Type B pancreatic cell (in vitro differentiated cells): Measurements from ENCODE around the gene DLGAP4. TPM values are rescaled to one million over a fixed set of nuclear protein-coding genes. Genes with fewer than 3 reads are reported as not detected.

Experiments
- DNase-seq: peaks from one replicate; pipeline ENCODE4 v3.0.0; 2021; ENCODE audit warnings: mixed read lengths; ENCODE audit not compliant: unreplicated experiment; ENCODE audit errors: extremely low spot score
- H3K27ac Mint-ChIP-seq: 2 replicates; pipeline ENCODE4 v1.8.0; 2021; ENCODE audit warnings: mild to moderate bottlenecking, mixed read lengths
- H3K27me3 Mint-ChIP-seq: 2 replicates; pipeline ENCODE4 v1.8.0; 2021; ENCODE audit warnings: mixed read lengths
- H3K36me3 Mint-ChIP-seq: 2 replicates; pipeline ENCODE4 v1.8.0; 2021; ENCODE audit warnings: mixed read lengths
- H3K4me1 Mint-ChIP-seq: one replicate; pipeline ENCODE4 v1.8.0; 2021; ENCODE audit warnings: mixed read lengths; ENCODE audit not compliant: unreplicated experiment
- H3K4me3 Mint-ChIP-seq: 2 replicates; pipeline ENCODE4 v1.8.0; 2021; ENCODE audit warnings: mild to moderate bottlenecking, mixed read lengths
- H3K9me3 Mint-ChIP-seq: 2 replicates; pipeline ENCODE4 v1.8.0; 2021; ENCODE audit warnings: mixed read lengths
- CTCF ChIP-seq: fragments of 200-600 bp; sonication (generic); conservative IDR thresholded peaks from 2 replicates; pipeline ENCODE4 v1.5.0; 2021; ENCODE audit warnings: antibody characterized with exemption, mild to moderate bottlenecking
- total RNA-seq: library from RNA; stranded (reverse); gene quantifications from 2 replicates; pipeline ENCODE4 v1.2.1, GENCODE V29; 2021; ENCODE audit warnings: low replicate concordance

The DLGAP4 gene
- total RNA-seq, 1 donor from 2014 or later, result 78.0 TPM

GRCh38 chr20:36479938-36480337, 173.8 kb downstream of the DLGAP4 start:
- no peak overlapping the region for H3K4me3 Mint-ChIP-seq
- peaks cover 37% of the 10 kb centered on the region for H3K4me1 Mint-ChIP-seq
- peaks cover 3% of the 10 kb centered on the region for H3K36me3 Mint-ChIP-seq
- H3K27me3 Mint-ChIP-seq, result no peaks in the 10 kb centered on the region
- no peak for DNase-seq
- H3K27ac Mint-ChIP-seq, result no peak overlapping the region
- no peak for TF ChIP-seq CTCF
- H3K9me3 Mint-ChIP-seq, result no peaks in the 10 kb centered on the region

GRCh38 chr20:36480456-36481048, 174.4 kb downstream of the DLGAP4 start:
- Mint-ChIP-seq H3K9me3 (no peaks in the 10 kb centered on the region), H3K4me3 (no peak overlapping the region), H3K27me3 (no peaks in the 10 kb centered on the region), H3K36me3 (peaks cover 3% of the 10 kb centered on the region), H3K27ac (no peak overlapping the region), H3K4me1 (peaks cover 38% of the 10 kb centered on the region)
- DNase-seq, result no peak
- TF ChIP-seq CTCF, result no peak

- Mint-ChIP-seq H3K27me3 (no peaks in the 10 kb centered on the region), H3K27ac (peak overlapping the region; percentile 56), H3K4me1 (peaks cover 46% of the 10 kb centered on the region), H3K36me3 (peaks cover 8% of the 10 kb centered on the region), H3K9me3 (no peaks in the 10 kb centered on the region), H3K4me3 (no peak overlapping the region)
- peak; percentile 29 for TF ChIP-seq CTCF
- DNase-seq, result no peak
Observed at GRCh38 chr20:36481380-36482043, 175.4 kb downstream of the DLGAP4 start.

- no peak overlapping the region for H3K27ac Mint-ChIP-seq
- no peak for DNase-seq
- TF ChIP-seq CTCF, result no peak
- H3K4me3 Mint-ChIP-seq, result no peak overlapping the region
- no peaks in the 10 kb centered on the region for H3K9me3 Mint-ChIP-seq
- peaks cover 8% of the 10 kb centered on the region for H3K36me3 Mint-ChIP-seq
- peaks cover 50% of the 10 kb centered on the region for H3K4me1 Mint-ChIP-seq
- H3K27me3 Mint-ChIP-seq, result no peaks in the 10 kb centered on the region
Observed at GRCh38 chr20:36482044-36482473, 175.9 kb downstream of the DLGAP4 start.

- peaks cover 57% of the 10 kb centered on the region for H3K4me1 Mint-ChIP-seq
- H3K27ac Mint-ChIP-seq, result peak overlapping the region; percentile 58
- no peaks in the 10 kb centered on the region for H3K9me3 Mint-ChIP-seq
- no peak for TF ChIP-seq CTCF
- no peak overlapping the region for H3K4me3 Mint-ChIP-seq
- DNase-seq, result no peak
- peaks cover 5% of the 10 kb centered on the region for H3K36me3 Mint-ChIP-seq
- no peaks in the 10 kb centered on the region for H3K27me3 Mint-ChIP-seq
Observed at GRCh38 chr20:36483209-36483918, 177.2 kb downstream of the DLGAP4 start.
